ENCODE results near the gene ARSI.

The ARSI gene

DNA sequence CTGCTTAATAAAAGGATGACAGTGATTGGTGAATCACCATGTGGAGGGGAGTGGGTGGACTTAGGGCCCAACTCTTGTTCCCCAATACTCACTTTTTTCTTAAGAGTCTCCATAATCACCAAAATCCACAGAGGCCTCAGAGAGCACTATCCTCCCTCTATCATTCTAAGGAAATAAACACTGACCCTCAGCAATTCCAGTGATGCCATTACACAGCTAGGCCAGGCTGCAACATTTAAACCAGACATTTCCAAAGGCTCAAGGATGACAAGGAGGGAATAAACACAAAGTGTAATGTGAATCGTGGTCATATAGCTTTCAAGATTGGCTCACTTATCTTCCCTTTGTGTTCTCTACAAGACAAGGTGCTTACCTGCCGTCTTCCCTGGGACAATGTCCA, 2.4 kb upstream of the ARSI start:
- ATAC-seq, result no peak
- TF ChIP-seq, protein P1, sequence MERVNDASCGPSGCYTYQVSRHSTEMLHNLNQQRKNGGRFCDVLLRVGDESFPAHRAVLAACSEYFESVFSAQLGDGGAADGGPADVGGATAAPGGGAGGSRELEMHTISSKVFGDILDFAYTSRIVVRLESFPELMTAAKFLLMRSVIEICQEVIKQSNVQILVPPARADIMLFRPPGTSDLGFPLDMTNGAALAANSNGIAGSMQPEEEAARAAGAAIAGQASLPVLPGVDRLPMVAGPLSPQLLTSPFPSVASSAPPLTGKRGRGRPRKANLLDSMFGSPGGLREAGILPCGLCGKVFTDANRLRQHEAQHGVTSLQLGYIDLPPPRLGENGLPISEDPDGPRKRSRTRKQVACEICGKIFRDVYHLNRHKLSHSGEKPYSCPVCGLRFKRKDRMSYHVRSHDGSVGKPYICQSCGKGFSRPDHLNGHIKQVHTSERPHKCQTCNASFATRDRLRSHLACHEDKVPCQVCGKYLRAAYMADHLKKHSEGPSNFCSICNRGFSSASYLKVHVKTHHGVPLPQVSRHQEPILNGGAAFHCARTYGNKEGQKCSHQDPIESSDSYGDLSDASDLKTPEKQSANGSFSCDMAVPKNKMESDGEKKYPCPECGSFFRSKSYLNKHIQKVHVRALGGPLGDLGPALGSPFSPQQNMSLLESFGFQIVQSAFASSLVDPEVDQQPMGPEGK (CRISPR knock-in tag; IDR thresholded peaks at IDR 0.05; ENCODE audit: borderline replicate concordance), result no peak
- TF ChIP-seq TCF4 (CRISPR knock-in tag; IDR thresholded peaks at IDR 0.05; ENCODE audit: borderline replicate concordance) (no peak), ARNTL (CRISPR knock-in tag; IDR thresholded peaks at IDR 0.05; ENCODE audit: borderline replicate concordance, low read depth) (no peak), SNAI2 (CRISPR knock-in tag; IDR thresholded peaks at IDR 0.05) (no peak), ESRRG (CRISPR knock-in tag; IDR thresholded peaks at IDR 0.05) (no peak), TOX (CRISPR knock-in tag; IDR thresholded peaks at IDR 0.05; ENCODE audit: borderline replicate concordance) (no peak), ZNF565 (CRISPR knock-in tag; conservative IDR thresholded peaks at IDR 0.05; ENCODE audit: low read depth) (no peak), CREB5 (CRISPR knock-in tag; IDR thresholded peaks at IDR 0.05; ENCODE audit: low read depth) (no peak), ZFP30 (CRISPR knock-in tag; IDR thresholded peaks at IDR 0.05) (no peak), CSDC2 (CRISPR knock-in tag; IDR thresholded peaks at IDR 0.05) (no peak), ZNF8 (CRISPR knock-in tag; IDR thresholded peaks at IDR 0.05) (no peak), PPARA (CRISPR knock-in tag; IDR thresholded peaks at IDR 0.05; ENCODE audit: borderline replicate concordance) (no peak)
- TF ChIP-seq, protein P2, sequence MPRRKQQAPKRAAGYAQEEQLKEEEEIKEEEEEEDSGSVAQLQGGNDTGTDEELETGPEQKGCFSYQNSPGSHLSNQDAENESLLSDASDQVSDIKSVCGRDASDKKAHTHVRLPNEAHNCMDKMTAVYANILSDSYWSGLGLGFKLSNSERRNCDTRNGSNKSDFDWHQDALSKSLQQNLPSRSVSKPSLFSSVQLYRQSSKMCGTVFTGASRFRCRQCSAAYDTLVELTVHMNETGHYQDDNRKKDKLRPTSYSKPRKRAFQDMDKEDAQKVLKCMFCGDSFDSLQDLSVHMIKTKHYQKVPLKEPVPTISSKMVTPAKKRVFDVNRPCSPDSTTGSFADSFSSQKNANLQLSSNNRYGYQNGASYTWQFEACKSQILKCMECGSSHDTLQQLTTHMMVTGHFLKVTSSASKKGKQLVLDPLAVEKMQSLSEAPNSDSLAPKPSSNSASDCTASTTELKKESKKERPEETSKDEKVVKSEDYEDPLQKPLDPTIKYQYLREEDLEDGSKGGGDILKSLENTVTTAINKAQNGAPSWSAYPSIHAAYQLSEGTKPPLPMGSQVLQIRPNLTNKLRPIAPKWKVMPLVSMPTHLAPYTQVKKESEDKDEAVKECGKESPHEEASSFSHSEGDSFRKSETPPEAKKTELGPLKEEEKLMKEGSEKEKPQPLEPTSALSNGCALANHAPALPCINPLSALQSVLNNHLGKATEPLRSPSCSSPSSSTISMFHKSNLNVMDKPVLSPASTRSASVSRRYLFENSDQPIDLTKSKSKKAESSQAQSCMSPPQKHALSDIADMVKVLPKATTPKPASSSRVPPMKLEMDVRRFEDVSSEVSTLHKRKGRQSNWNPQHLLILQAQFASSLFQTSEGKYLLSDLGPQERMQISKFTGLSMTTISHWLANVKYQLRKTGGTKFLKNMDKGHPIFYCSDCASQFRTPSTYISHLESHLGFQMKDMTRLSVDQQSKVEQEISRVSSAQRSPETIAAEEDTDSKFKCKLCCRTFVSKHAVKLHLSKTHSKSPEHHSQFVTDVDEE (CRISPR knock-in tag; IDR thresholded peaks at IDR 0.05), result no peak

DNA sequence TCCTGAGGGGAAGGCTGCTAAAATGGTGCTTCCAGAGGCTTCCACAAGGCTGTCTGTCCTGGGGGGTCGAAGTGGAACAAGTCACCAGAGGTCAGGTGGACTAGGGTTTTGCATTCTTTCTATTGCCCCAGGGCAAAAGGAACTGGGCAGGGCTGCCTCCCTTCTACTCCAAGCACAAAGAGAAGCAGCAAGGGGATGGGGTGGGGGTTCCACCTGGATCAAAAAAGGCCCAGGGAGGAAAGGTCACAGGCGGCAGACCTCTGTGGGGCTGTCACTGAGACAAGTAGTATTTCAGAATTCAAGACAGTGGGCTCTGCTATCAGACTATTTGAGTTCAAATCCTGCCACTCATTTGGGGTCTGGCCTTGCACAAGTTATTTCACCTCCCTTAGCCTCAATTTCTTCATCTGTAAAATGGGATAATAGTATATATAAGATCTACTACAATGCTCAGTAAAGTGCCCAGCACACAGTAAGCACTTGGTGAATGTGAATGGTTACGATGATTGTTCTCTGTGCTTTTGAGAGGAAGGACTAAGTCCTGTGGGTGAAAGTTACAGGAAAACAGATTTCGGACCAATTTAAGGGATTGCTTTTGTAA, 1.9 kb upstream of the ARSI start:
- no peak for TF ChIP-seq ZNF70 (CRISPR knock-in tag; IDR thresholded peaks at IDR 0.05)
- TF ChIP-seq SNAI2 (CRISPR knock-in tag; IDR thresholded peaks at IDR 0.05), result no peak
- ATAC-seq, result no peak

GRCh38 chr5:150303660-150304386, 1.1 kb upstream of the ARSI start:
- TF ChIP-seq CREB5 (CRISPR knock-in tag; IDR thresholded peaks at IDR 0.05; ENCODE audit: low read depth), result no peak
- TF ChIP-seq SNAI2 (CRISPR knock-in tag; IDR thresholded peaks at IDR 0.05), result no peak
- TF ChIP-seq ZFP30 (CRISPR knock-in tag; IDR thresholded peaks at IDR 0.05), result no peak
- TF ChIP-seq TCF4 (CRISPR knock-in tag; IDR thresholded peaks at IDR 0.05; ENCODE audit: borderline replicate concordance), result no peak
- no peak; the same call in none of the 2 replicates for TF ChIP-seq ISL1 (CRISPR knock-in tag; IDR thresholded peaks at IDR 0.05)
- TF ChIP-seq, protein P1 (CRISPR knock-in tag; IDR thresholded peaks at IDR 0.05; ENCODE audit: borderline replicate concordance), result peak; percentile 35; the same call in 1 of the 2 replicates
- TF ChIP-seq, protein P3, sequence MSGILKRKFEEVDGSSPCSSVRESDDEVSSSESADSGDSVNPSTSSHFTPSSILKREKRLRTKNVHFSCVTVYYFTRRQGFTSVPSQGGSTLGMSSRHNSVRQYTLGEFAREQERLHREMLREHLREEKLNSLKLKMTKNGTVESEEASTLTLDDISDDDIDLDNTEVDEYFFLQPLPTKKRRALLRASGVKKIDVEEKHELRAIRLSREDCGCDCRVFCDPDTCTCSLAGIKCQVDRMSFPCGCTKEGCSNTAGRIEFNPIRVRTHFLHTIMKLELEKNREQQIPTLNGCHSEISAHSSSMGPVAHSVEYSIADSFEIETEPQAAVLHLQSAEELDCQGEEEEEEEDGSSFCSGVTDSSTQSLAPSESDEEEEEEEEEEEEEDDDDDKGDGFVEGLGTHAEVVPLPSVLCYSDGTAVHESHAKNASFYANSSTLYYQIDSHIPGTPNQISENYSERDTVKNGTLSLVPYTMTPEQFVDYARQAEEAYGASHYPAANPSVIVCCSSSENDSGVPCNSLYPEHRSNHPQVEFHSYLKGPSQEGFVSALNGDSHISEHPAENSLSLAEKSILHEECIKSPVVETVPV (CRISPR knock-in tag; IDR thresholded peaks at IDR 0.05), result no peak
- no peak for TF ChIP-seq TOX (CRISPR knock-in tag; IDR thresholded peaks at IDR 0.05; ENCODE audit: borderline replicate concordance)
- ATAC-seq, result peak; percentile 28
